ENCODE results near the gene ADPGK.

The ADPGK gene

DNA sequence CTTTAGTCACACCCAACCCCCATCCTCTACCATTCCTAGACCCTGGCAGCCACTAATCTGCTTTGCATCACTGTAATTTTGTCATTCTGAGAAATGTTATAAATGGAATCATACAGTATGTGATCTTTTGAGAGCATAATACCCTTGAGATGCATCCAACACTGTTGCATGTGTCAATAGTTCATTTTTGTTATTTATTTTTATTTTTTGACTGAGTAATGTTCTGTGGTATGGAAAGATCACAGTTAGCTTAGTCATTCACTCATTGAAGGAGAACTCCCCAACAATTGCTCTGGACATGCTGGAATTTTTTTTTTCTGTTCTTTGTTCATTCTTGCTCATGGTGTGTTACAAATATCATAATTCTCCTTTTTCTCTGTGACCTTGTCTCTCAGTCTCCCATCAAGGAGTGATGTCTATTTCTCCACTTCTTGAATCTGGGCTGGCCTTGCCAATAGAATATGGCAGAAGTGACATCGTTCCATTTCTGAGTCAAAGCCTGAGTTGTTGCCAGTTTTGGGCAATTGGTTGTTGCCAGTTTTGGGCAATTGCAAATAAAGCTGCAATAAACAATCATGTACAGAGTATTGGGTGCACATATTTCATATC is 6.8 kb upstream of the ADPGK start:
- H2BK15ac ChIP-seq (ENCODE audit: low read depth, poor library complexity, severe bottlenecking): no peak overlapping the region
- no peak overlapping the region for H3K23ac ChIP-seq (ENCODE audit: low read length in 2 of 2)
- H3K9ac ChIP-seq (ENCODE audit: low read length): no peak overlapping the region
- no peak overlapping the region for H4K8ac ChIP-seq (ENCODE audit: low read length)
- WGBS: 93% methylated on average over 1 of the region's 1 CpG
- H2AFZ ChIP-seq (ENCODE audit: low read depth, low read length): no peak overlapping the region
- DNase-seq: no peak
- no peak overlapping the region for H4K91ac ChIP-seq (ENCODE audit: low read length)
- no peak overlapping the region for H3K14ac ChIP-seq (ENCODE audit: low read length in 2 of 2)
- H2BK5ac ChIP-seq (ENCODE audit: low read depth, low read length, poor library complexity, severe bottlenecking): no peak overlapping the region
- no peak overlapping the region for H3K27ac ChIP-seq (ENCODE audit: low read length, poor library complexity, severe bottlenecking)
- H3K4me3 ChIP-seq (ENCODE audit: insufficient read depth in 1 of 2, low read depth in 1 of 2, low read length in 2 of 2): no peak overlapping the region
- H2BK12ac ChIP-seq (ENCODE audit: low read length in 2 of 2): no peak overlapping the region
- H2AK5ac ChIP-seq (ENCODE audit: low read length, severe bottlenecking): no peak overlapping the region
- H3K36me3 ChIP-seq (ENCODE audit: control insufficient read depth in 1 of 2, insufficient read depth in 2 of 2, low read depth in 1 of 2, low read length in 2 of 2): no peaks in the 10 kb centered on the region
- no peak overlapping the region for H2BK120ac ChIP-seq (ENCODE audit: low read depth, low read length)
- H3K79me1 ChIP-seq (replicated peaks; ENCODE audit: low read length, poor library complexity, severe bottlenecking): no peaks in the 10 kb centered on the region
- peaks cover 4% of the 10 kb centered on the region for H3K4me1 ChIP-seq (ENCODE audit: control insufficient read depth, insufficient read depth, low read depth, low read length)
- H3K27me3 ChIP-seq (ENCODE audit: control insufficient read depth in 1 of 2, insufficient read depth in 1 of 2, low read length in 2 of 2): no peaks in the 10 kb centered on the region
- H3K4me2 ChIP-seq (ENCODE audit: low read length, poor library complexity, severe bottlenecking): no peak overlapping the region
- no peak overlapping the region for H3K18ac ChIP-seq (ENCODE audit: low read depth in 1 of 2, low read length in 2 of 2)
- no peak overlapping the region for H3K4ac ChIP-seq (ENCODE audit: low read depth in 1 of 2, low read length in 2 of 2)
- H3K9me3 ChIP-seq (ENCODE audit: control insufficient read depth, low read length): no peaks in the 10 kb centered on the region

GRCh38 chr15:72787526-72787925 is 4.0 kb upstream of the ADPGK start:
- H4K8ac ChIP-seq (ENCODE audit: low read length): no peak overlapping the region
- no CpG with 5 or more reads among the region's 1 CpG for WGBS
- H2AFZ ChIP-seq (ENCODE audit: low read depth, low read length): no peak overlapping the region
- H3K23ac ChIP-seq (ENCODE audit: low read length in 2 of 2): no peak overlapping the region
- H2AK5ac ChIP-seq (ENCODE audit: low read length, severe bottlenecking): no peak overlapping the region
- H3K36me3 ChIP-seq (ENCODE audit: control insufficient read depth in 1 of 2, insufficient read depth in 2 of 2, low read depth in 1 of 2, low read length in 2 of 2): no peaks in the 10 kb centered on the region
- H3K4me1 ChIP-seq (ENCODE audit: control insufficient read depth, insufficient read depth, low read depth, low read length): peaks cover 8% of the 10 kb centered on the region
- H2BK120ac ChIP-seq (ENCODE audit: low read depth, low read length): no peak overlapping the region
- no peak for DNase-seq
- H2BK12ac ChIP-seq (ENCODE audit: low read length in 2 of 2): no peak overlapping the region
- no peak overlapping the region for H3K27ac ChIP-seq (ENCODE audit: low read length, poor library complexity, severe bottlenecking)
- no peaks in the 10 kb centered on the region for H3K27me3 ChIP-seq (ENCODE audit: control insufficient read depth in 1 of 2, insufficient read depth in 1 of 2, low read length in 2 of 2)
- H3K18ac ChIP-seq (ENCODE audit: low read depth in 1 of 2, low read length in 2 of 2): no peak overlapping the region
- H3K4ac ChIP-seq (ENCODE audit: low read depth in 1 of 2, low read length in 2 of 2): no peak overlapping the region
- H4K91ac ChIP-seq (ENCODE audit: low read length): no peak overlapping the region
- H3K4me2 ChIP-seq (ENCODE audit: low read length, poor library complexity, severe bottlenecking): no peak overlapping the region
- no peak overlapping the region for H3K14ac ChIP-seq (ENCODE audit: low read length in 2 of 2)
- no peak overlapping the region for H2BK15ac ChIP-seq (ENCODE audit: low read depth, poor library complexity, severe bottlenecking)
- no peaks in the 10 kb centered on the region for H3K9me3 ChIP-seq (ENCODE audit: control insufficient read depth, low read length)
- H3K4me3 ChIP-seq (ENCODE audit: insufficient read depth in 1 of 2, low read depth in 1 of 2, low read length in 2 of 2): no peak overlapping the region
- H3K9ac ChIP-seq (ENCODE audit: low read length): no peak overlapping the region
- no peak overlapping the region for H2BK5ac ChIP-seq (ENCODE audit: low read depth, low read length, poor library complexity, severe bottlenecking)
- peaks cover 2% of the 10 kb centered on the region for H3K79me1 ChIP-seq (replicated peaks; ENCODE audit: low read length, poor library complexity, severe bottlenecking)

DNA sequence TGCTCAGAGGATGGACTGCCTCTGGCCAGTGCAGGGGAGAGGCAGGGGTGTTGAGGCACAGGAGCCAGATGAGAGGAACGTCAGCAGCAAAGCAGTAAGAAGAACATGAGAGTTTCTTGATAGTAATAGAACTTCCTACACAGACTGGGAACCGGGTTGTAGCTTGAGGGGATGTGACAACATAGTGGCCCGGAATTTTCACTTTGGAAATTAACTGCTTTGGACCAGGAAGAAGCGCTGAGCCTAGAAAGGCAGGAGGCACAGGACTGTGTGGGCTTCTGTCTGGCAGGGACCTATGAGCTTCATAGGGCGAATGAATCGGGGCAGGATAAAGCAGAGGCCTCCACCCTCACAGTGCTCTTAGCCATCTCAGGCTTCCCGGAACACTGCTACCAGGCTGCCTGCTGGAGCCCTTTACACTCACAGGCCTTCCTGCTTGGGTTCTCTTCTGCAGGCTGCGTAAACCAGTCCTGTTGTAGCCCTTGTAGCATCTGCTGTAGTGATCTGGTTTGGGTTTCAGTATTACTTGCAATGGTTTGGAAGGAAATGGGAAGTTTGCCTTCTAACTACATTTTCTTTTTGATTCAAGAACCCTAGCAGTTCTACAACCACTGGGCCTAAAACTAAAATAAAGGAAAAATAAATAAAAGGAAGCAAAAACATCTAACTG is 3.3 kb upstream of the ADPGK start:
- H2BK15ac ChIP-seq (ENCODE audit: low read depth, poor library complexity, severe bottlenecking): no peak overlapping the region
- no peak overlapping the region for H2BK5ac ChIP-seq (ENCODE audit: low read depth, low read length, poor library complexity, severe bottlenecking)
- no peak overlapping the region for H4K8ac ChIP-seq (ENCODE audit: low read length)
- no peak overlapping the region for H3K27ac ChIP-seq (ENCODE audit: low read length, poor library complexity, severe bottlenecking)
- no peak overlapping the region for H3K9ac ChIP-seq (ENCODE audit: low read length)
- no peak overlapping the region for H3K4ac ChIP-seq (ENCODE audit: low read depth in 1 of 2, low read length in 2 of 2)
- H2BK12ac ChIP-seq (ENCODE audit: low read length in 2 of 2): peak overlapping the region in 1 of 2 experiments; percentile 59
- H3K4me2 ChIP-seq (ENCODE audit: low read length, poor library complexity, severe bottlenecking): no peak overlapping the region
- H3K4me3 ChIP-seq (ENCODE audit: insufficient read depth in 1 of 2, low read depth in 1 of 2, low read length in 2 of 2): no peak overlapping the region
- H2AK5ac ChIP-seq (ENCODE audit: low read length, severe bottlenecking): no peak overlapping the region
- H3K14ac ChIP-seq (ENCODE audit: low read length in 2 of 2): no peak overlapping the region
- no peaks in the 10 kb centered on the region for H3K9me3 ChIP-seq (ENCODE audit: control insufficient read depth, low read length)
- peaks cover 12% of the 10 kb centered on the region for H3K4me1 ChIP-seq (ENCODE audit: control insufficient read depth, insufficient read depth, low read depth, low read length)
- peaks cover 0 to 2% of the 10 kb centered on the region in 2 experiments for H3K36me3 ChIP-seq (ENCODE audit: control insufficient read depth in 1 of 2, insufficient read depth in 2 of 2, low read depth in 1 of 2, low read length in 2 of 2)
- H3K18ac ChIP-seq (ENCODE audit: low read depth in 1 of 2, low read length in 2 of 2): no peak overlapping the region
- no peak overlapping the region for H4K91ac ChIP-seq (ENCODE audit: low read length)
- H2BK120ac ChIP-seq (ENCODE audit: low read depth, low read length): no peak overlapping the region
- peaks cover 2% of the 10 kb centered on the region for H3K79me1 ChIP-seq (replicated peaks; ENCODE audit: low read length, poor library complexity, severe bottlenecking)
- no peak overlapping the region for H3K23ac ChIP-seq (ENCODE audit: low read length in 2 of 2)
- H2AFZ ChIP-seq (ENCODE audit: low read depth, low read length): no peak overlapping the region
- 94% methylated on average over 7 of the region's 8 CpGs for WGBS
- no peaks in the 10 kb centered on the region for H3K27me3 ChIP-seq (ENCODE audit: control insufficient read depth in 1 of 2, insufficient read depth in 1 of 2, low read length in 2 of 2)
- DNase-seq: no peak

GRCh38 chr15:72786242-72786641 is 2.7 kb upstream of the ADPGK start:
- Histone ChIP-seq H3K23ac (ENCODE audit: low read length in 2 of 2) (no peak overlapping the region), H3K36me3 (ENCODE audit: control insufficient read depth in 1 of 2, insufficient read depth in 2 of 2, low read depth in 1 of 2, low read length in 2 of 2) (peaks cover 0 to 7% of the 10 kb centered on the region in 2 experiments), H3K14ac (ENCODE audit: low read length in 2 of 2) (no peak overlapping the region), H3K27me3 (ENCODE audit: control insufficient read depth in 1 of 2, insufficient read depth in 1 of 2, low read length in 2 of 2) (no peaks in the 10 kb centered on the region), H3K4me3 (ENCODE audit: insufficient read depth in 1 of 2, low read depth in 1 of 2, low read length in 2 of 2) (no peak overlapping the region), H2BK12ac (ENCODE audit: low read length in 2 of 2) (peak overlapping the region in 1 of 2 experiments; percentile 59), H3K4me1 (ENCODE audit: control insufficient read depth, insufficient read depth, low read depth, low read length) (peaks cover 13% of the 10 kb centered on the region), H3K79me1 (replicated peaks; ENCODE audit: low read length, poor library complexity, severe bottlenecking) (peaks cover 2% of the 10 kb centered on the region), H2BK120ac (ENCODE audit: low read depth, low read length) (no peak overlapping the region), H2BK15ac (ENCODE audit: low read depth, poor library complexity, severe bottlenecking) (no peak overlapping the region), H3K4me2 (ENCODE audit: low read length, poor library complexity, severe bottlenecking) (no peak overlapping the region), H4K8ac (ENCODE audit: low read length) (no peak overlapping the region), H2AK5ac (ENCODE audit: low read length, severe bottlenecking) (no peak overlapping the region), H2AFZ (ENCODE audit: low read depth, low read length) (no peak overlapping the region), H3K9ac (ENCODE audit: low read length) (no peak overlapping the region), H2BK5ac (ENCODE audit: low read depth, low read length, poor library complexity, severe bottlenecking) (no peak overlapping the region), H3K9me3 (ENCODE audit: control insufficient read depth, low read length) (no peaks in the 10 kb centered on the region), H3K27ac (ENCODE audit: low read length, poor library complexity, severe bottlenecking) (no peak overlapping the region), H4K91ac (ENCODE audit: low read length) (no peak overlapping the region), H3K18ac (ENCODE audit: low read depth in 1 of 2, low read length in 2 of 2) (no peak overlapping the region), H3K4ac (ENCODE audit: low read depth in 1 of 2, low read length in 2 of 2) (no peak overlapping the region)
- WGBS: 96% methylated on average over 4 of the region's 4 CpGs
- no peak for DNase-seq
